Endodermal cell (in vitro differentiated cells): Measurements from ENCODE around the gene FBL. TPM values are rescaled to one million over a fixed set of nuclear protein-coding genes. Genes with fewer than 3 reads are reported as not detected.

Experiments
- DNase-seq: peaks from one replicate; pipeline ENCODE4 v3.0.0-alpha.2; 2017
- H3K27ac ChIP-seq: 2 replicates; pipeline ENCODE4 v1.5.1; 2013; ENCODE audit warnings: mild to moderate bottlenecking, low read depth, low read length, moderate library complexity
- H3K27me3 ChIP-seq: 2 replicates; pipeline ENCODE4 v1.6.1; 2013; ENCODE audit warnings: mild to moderate bottlenecking, low read length, moderate library complexity; ENCODE audit not compliant: insufficient read depth, control insufficient read depth, poor library complexity, severe bottlenecking
- H3K36me3 ChIP-seq: 2 replicates; pipeline ENCODE4 v1.7.0; 2013; ENCODE audit warnings: mild to moderate bottlenecking, low read length, moderate library complexity; ENCODE audit not compliant: control insufficient read depth, insufficient read depth
- H3K4me1 ChIP-seq: one replicate; pipeline ENCODE4 v1.7.0; 2013; ENCODE audit warnings: low read length; ENCODE audit not compliant: control insufficient read depth, insufficient read depth
- H3K4me3 ChIP-seq: 2 replicates; pipeline ENCODE4 v1.5.1; 2013; ENCODE audit warnings: mild to moderate bottlenecking, low read length, moderate library complexity
- H3K9ac ChIP-seq: 2 replicates; pipeline ENCODE4 v1.6.1; 2013; ENCODE audit warnings: mild to moderate bottlenecking, low read length, moderate library complexity; ENCODE audit not compliant: poor library complexity, severe bottlenecking; ENCODE audit errors: extremely low read depth
- H3K9me3 ChIP-seq: 2 replicates; pipeline ENCODE4 v1.6.1; 2013; ENCODE audit warnings: mild to moderate bottlenecking, low read length, moderate library complexity; ENCODE audit not compliant: control insufficient read depth
- H3K27ac Mint-ChIP-seq: 2 replicates; pipeline ENCODE4 v1.8.0; 2020; ENCODE audit warnings: mixed read lengths
- H3K27me3 Mint-ChIP-seq: 2 replicates; pipeline ENCODE4 v1.8.0; 2021; ENCODE audit warnings: mild to moderate bottlenecking, mixed read lengths; ENCODE audit not compliant: insufficient read depth
- H3K36me3 Mint-ChIP-seq: 2 replicates; pipeline ENCODE4 v1.8.0; 2020; ENCODE audit warnings: low read depth, mixed read lengths
- H3K4me1 Mint-ChIP-seq: 2 replicates; pipeline ENCODE4 v1.8.0; 2020; ENCODE audit warnings: mixed read lengths
- H3K4me3 Mint-ChIP-seq: 2 replicates; pipeline ENCODE4 v1.8.0; 2020; ENCODE audit warnings: mild to moderate bottlenecking, moderate library complexity, mixed read lengths
- H3K9me3 Mint-ChIP-seq: 2 replicates; pipeline ENCODE4 v1.8.0; 2020; ENCODE audit warnings: mild to moderate bottlenecking, mixed read lengths
- CTCF ChIP-seq: fragments of 200-600 bp; sonication (generic); conservative IDR thresholded peaks from 2 replicates; pipeline ENCODE4 v1.5.0; 2021; ENCODE audit warnings: antibody characterized with exemption, mild to moderate bottlenecking
- WGBS, 2 experiments: methylation state at CpG; one replicate each; pipeline versions ENCODE4 v1.1.5 to v1.1.7; 2013; ENCODE audit warnings: missing lambda C conversion rate in 2 of 2, mixed read lengths in 1 of 2; ENCODE audit not compliant: insufficient coverage in 1 of 2, insufficient read length in 1 of 2; 5-methylcytosine and 5-hydroxymethylcytosine counted together
- total RNA-seq, 2 donors: library from RNA; stranded (reverse); fragmentation: NEBNext Ultra II Directional in 1 of 2; extraction: Animal tissue kit (Norgen Biotek cat#: 25700) in 1 of 2; gene quantifications; 2 replicates in 1 of 2; 3 replicates in 1 of 2; pipeline ENCODE4 v1.2.1, GENCODE V29; 2021

The FBL gene
- total RNA-seq, 2 donors from 2014 or later: 356 to 387 TPM

GRCh38 chr19:39867133-39867532 lies 21.0 kb upstream of the FBL start:
- WGBS, 2 experiments: 100% methylated on average over 2 of the region's 2 CpGs; no CpG with 5 or more reads in 1 of the 2 experiments
- no peak for DNase-seq
- H3K4me3 Mint-ChIP-seq: no peak overlapping the region
- Histone ChIP-seq H3K9ac (no peak overlapping the region), H3K27ac (no peak overlapping the region), H3K4me3 (no peak overlapping the region), H3K4me1 (no peaks in the 10 kb centered on the region), H3K27me3 (no peaks in the 10 kb centered on the region), H3K9me3 (no peaks in the 10 kb centered on the region), H3K36me3 (no peaks in the 10 kb centered on the region)
- H3K4me1 Mint-ChIP-seq: peaks cover 6% of the 10 kb centered on the region
- no peaks in the 10 kb centered on the region for H3K36me3 Mint-ChIP-seq
- no peaks in the 10 kb centered on the region for H3K9me3 Mint-ChIP-seq
- peaks cover 7% of the 10 kb centered on the region for H3K27me3 Mint-ChIP-seq
- no peak for TF ChIP-seq CTCF
- no peak overlapping the region for H3K27ac Mint-ChIP-seq

GRCh38 chr19:39865953-39866352 lies 19.8 kb upstream of the FBL start:
- H3K4me3 Mint-ChIP-seq: no peak overlapping the region
- WGBS, 2 experiments: 90 to 100% methylated on average over 2 to 5 of the region's 5 CpGs

GRCh38 chr19:39865186-39865585 lies 19.0 kb upstream of the FBL start:
- Histone ChIP-seq H3K9ac (no peak overlapping the region), H3K27ac (no peak overlapping the region), H3K9me3 (no peaks in the 10 kb centered on the region), H3K4me3 (no peak overlapping the region), H3K27me3 (no peaks in the 10 kb centered on the region), H3K4me1 (no peaks in the 10 kb centered on the region), H3K36me3 (no peaks in the 10 kb centered on the region)
- Mint-ChIP-seq H3K27ac (no peak overlapping the region), H3K9me3 (no peaks in the 10 kb centered on the region), H3K36me3 (no peaks in the 10 kb centered on the region), H3K27me3 (peaks cover 5% of the 10 kb centered on the region), H3K4me3 (no peak overlapping the region), H3K4me1 (peaks cover 4% of the 10 kb centered on the region)
- no peak for DNase-seq
- 83 to 88% methylated on average over 1 to 2 of the region's 2 CpGs for WGBS, 2 experiments
- TF ChIP-seq CTCF: no peak

More at GRCh38 chr19:39865953-39866352, 19.8 kb upstream of the FBL start:
- H3K27ac Mint-ChIP-seq: no peak overlapping the region
- no peaks in the 10 kb centered on the region for H3K36me3 Mint-ChIP-seq
- H3K9ac ChIP-seq: no peak overlapping the region
- TF ChIP-seq CTCF: no peak
- H3K4me1 Mint-ChIP-seq: peaks cover 6% of the 10 kb centered on the region
- no peak for DNase-seq
- no peaks in the 10 kb centered on the region for H3K9me3 Mint-ChIP-seq
- H3K4me3 ChIP-seq: no peak overlapping the region
- H3K27ac ChIP-seq: no peak overlapping the region
- H3K9me3 ChIP-seq: no peaks in the 10 kb centered on the region
- H3K27me3 Mint-ChIP-seq: peaks cover 7% of the 10 kb centered on the region
- H3K36me3 ChIP-seq: no peaks in the 10 kb centered on the region
- no peaks in the 10 kb centered on the region for H3K27me3 ChIP-seq
- H3K4me1 ChIP-seq: no peaks in the 10 kb centered on the region
